ENCODE data around the gene CNTN5. TPM values are rescaled to one million over a fixed set of nuclear protein-coding genes. Genes with fewer than 3 reads are reported as not detected.
A peak's percentile ranks its signal among the peaks of the same experiment; 100 is the strongest.

Gene CNTN5
- polyA plus RNA-seq (2013, experiment 1 of 2): 0.10 TPM
- polyA plus RNA-seq (2013, experiment 2 of 2): 0.13 TPM

- peaks cover 40% of the 10 kb centered on the region for H3K27me3 ChIP-seq (ENCODE audit: insufficient read depth, low read length)
- 4% methylated on average over 57 of the region's 57 CpGs for WGBS
- no peaks in the 10 kb centered on the region for H3K36me3 ChIP-seq (ENCODE audit: insufficient read depth, low read length)
- no peaks in the 10 kb centered on the region for H3K9me3 ChIP-seq (ENCODE audit: insufficient read depth, low read depth, low read length)
- peak within 1 kb of the TSS; percentile 61; the same call in 1 of the 2 replicates for H3K9ac ChIP-seq (ENCODE audit: low read depth, low read length)
- H3K4me1 ChIP-seq (ENCODE audit: insufficient read depth, low read length): no peaks in the 10 kb centered on the region
- H3K27ac ChIP-seq (ENCODE audit: low read depth, low read length): no peak within 1 kb of the TSS
- peak within 1 kb of the TSS; percentile 82 for H3K4me3 ChIP-seq (ENCODE audit: low read length)
These were observed at the start of gene CNTN5 for GRCh38 chr11:99020352-99021225. CNTN5 (plus strand) TSS chr11:99020949.

- no peaks in the 10 kb centered on the region for H3K9me3 ChIP-seq (ENCODE audit: insufficient read depth, low read depth, low read length)
- WGBS: 58% methylated on average over 2 of the region's 2 CpGs
- H3K36me3 ChIP-seq (ENCODE audit: insufficient read depth, low read length): no peaks in the 10 kb centered on the region
- no peak overlapping the region for H3K9ac ChIP-seq (ENCODE audit: low read depth, low read length)
- no peaks in the 10 kb centered on the region for H3K4me1 ChIP-seq (ENCODE audit: insufficient read depth, low read length)
- H3K4me3 ChIP-seq (ENCODE audit: low read length): no peak overlapping the region
- H3K27ac ChIP-seq (ENCODE audit: low read depth, low read length): no peak overlapping the region
- H3K27me3 ChIP-seq (ENCODE audit: insufficient read depth, low read length): no peaks in the 10 kb centered on the region
These were observed 41.5 kb upstream of the CNTN5 start for GRCh38 chr11:98979205-98979604.

DNA sequence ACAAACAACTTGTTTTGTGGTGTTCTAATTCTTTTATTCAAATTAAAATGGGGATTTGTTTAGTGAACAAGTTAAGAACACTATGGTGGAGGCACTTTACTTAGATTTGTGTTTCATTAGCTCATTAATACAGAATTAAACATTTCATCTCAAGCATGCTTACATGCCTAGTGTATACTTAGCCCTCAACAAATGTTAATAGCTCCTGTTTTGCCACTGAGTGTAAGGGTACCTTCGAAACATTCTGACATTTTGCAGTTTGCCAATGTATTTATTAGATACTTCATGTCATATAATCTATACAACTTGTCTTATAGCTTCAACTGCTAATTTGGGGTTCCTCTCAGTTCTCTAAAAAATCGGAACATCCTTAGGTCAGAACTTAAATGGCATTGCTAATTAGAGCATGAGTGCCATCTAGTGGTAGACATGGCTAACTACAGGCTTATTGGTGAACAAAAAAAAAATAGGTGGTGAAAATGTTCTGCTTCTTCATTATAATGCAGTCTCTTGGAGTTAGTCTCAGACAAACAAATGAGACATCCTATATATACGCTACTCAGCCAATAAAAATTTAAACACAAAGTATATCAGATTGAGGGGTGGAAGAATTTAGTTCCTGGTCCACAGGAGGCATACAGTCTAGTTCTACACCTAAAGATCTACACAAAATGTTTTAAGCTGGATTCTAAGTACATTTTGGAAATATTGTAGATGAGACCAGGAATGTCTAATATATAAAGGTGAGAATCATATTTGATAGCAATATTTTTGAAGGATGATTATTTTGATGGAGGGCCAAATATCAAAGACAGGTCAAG, 4.9 kb upstream of the CNTN5 start:
- WGBS: 65% methylated on average over 2 of the region's 3 CpGs
- Histone ChIP-seq H3K9ac (ENCODE audit: low read depth, low read length) (no peak overlapping the region), H3K36me3 (ENCODE audit: insufficient read depth, low read length) (no peaks in the 10 kb centered on the region), H3K4me1 (ENCODE audit: insufficient read depth, low read length) (no peaks in the 10 kb centered on the region), H3K9me3 (ENCODE audit: insufficient read depth, low read depth, low read length) (no peaks in the 10 kb centered on the region), H3K4me3 (ENCODE audit: low read length) (no peak overlapping the region), H3K27me3 (ENCODE audit: insufficient read depth, low read length) (peaks cover 22% of the 10 kb centered on the region), H3K27ac (ENCODE audit: low read depth, low read length) (no peak overlapping the region)

DNA sequence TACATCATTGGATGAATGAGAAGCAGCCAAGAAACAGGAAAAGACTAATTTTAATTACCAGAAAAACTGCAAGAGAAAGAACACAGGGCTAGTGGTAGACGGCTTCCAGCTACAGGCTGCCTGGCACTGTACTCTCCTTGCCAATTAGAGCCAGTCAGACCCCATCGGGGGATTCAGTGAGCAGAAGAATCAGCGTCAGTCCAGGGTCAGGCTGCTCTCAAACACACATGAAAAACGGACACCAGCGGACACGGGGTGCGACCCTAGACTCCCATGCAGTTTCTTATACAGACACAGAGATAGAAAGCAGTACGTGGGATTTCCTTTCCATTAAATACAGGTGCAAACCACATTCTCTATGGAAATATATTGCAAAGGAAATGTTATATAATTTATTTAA, 1.1 kb upstream of the CNTN5 start:
- no peak overlapping the region for H3K27ac ChIP-seq (ENCODE audit: low read depth, low read length)
- no peak overlapping the region for H3K9ac ChIP-seq (ENCODE audit: low read depth, low read length)
- WGBS: 90% methylated on average over 8 of the region's 8 CpGs
- H3K4me1 ChIP-seq (ENCODE audit: insufficient read depth, low read length): no peaks in the 10 kb centered on the region
- H3K4me3 ChIP-seq (ENCODE audit: low read length): no peak overlapping the region
- no peaks in the 10 kb centered on the region for H3K36me3 ChIP-seq (ENCODE audit: insufficient read depth, low read length)
- H3K27me3 ChIP-seq (ENCODE audit: insufficient read depth, low read length): peaks cover 40% of the 10 kb centered on the region
- H3K9me3 ChIP-seq (ENCODE audit: insufficient read depth, low read depth, low read length): no peaks in the 10 kb centered on the region

- Histone ChIP-seq H3K4me3 (ENCODE audit: low read length) (no peak overlapping the region), H3K9ac (ENCODE audit: low read depth, low read length) (no peak overlapping the region), H3K27ac (ENCODE audit: low read depth, low read length) (no peak overlapping the region), H3K9me3 (ENCODE audit: insufficient read depth, low read depth, low read length) (no peaks in the 10 kb centered on the region), H3K4me1 (ENCODE audit: insufficient read depth, low read length) (no peaks in the 10 kb centered on the region), H3K27me3 (ENCODE audit: insufficient read depth, low read length) (no peaks in the 10 kb centered on the region), H3K36me3 (ENCODE audit: insufficient read depth, low read length) (no peaks in the 10 kb centered on the region)
- 97% methylated on average over 1 of the region's 1 CpG for WGBS
These were observed 16.3 kb downstream of the CNTN5 start for GRCh38 chr11:99037057-99037456.

- Histone ChIP-seq H3K9ac (ENCODE audit: low read depth, low read length) (no peak overlapping the region), H3K4me3 (ENCODE audit: low read length) (no peak overlapping the region), H3K27ac (ENCODE audit: low read depth, low read length) (no peak overlapping the region), H3K36me3 (ENCODE audit: insufficient read depth, low read length) (no peaks in the 10 kb centered on the region), H3K4me1 (ENCODE audit: insufficient read depth, low read length) (peaks cover 18% of the 10 kb centered on the region; the same call in 1 of the 2 replicates), H3K27me3 (ENCODE audit: insufficient read depth, low read length) (no peaks in the 10 kb centered on the region), H3K9me3 (ENCODE audit: insufficient read depth, low read depth, low read length) (no peaks in the 10 kb centered on the region)
- WGBS: no CpG with 5 or more reads among the region's 1 CpG
These were observed 42.6 kb downstream of the CNTN5 start for GRCh38 chr11:99063331-99063730.

GRCh38 chr11:99065121-99065520, 44.4 kb downstream of the CNTN5 start:
- H3K4me3 ChIP-seq (ENCODE audit: low read length): no peak overlapping the region
- H3K27me3 ChIP-seq (ENCODE audit: insufficient read depth, low read length): no peaks in the 10 kb centered on the region
- peaks cover 36% of the 10 kb centered on the region for H3K4me1 ChIP-seq (ENCODE audit: insufficient read depth, low read length)
- H3K9ac ChIP-seq (ENCODE audit: low read depth, low read length): no peak overlapping the region
- H3K9me3 ChIP-seq (ENCODE audit: insufficient read depth, low read depth, low read length): no peaks in the 10 kb centered on the region
- no peaks in the 10 kb centered on the region for H3K36me3 ChIP-seq (ENCODE audit: insufficient read depth, low read length)
- H3K27ac ChIP-seq (ENCODE audit: low read depth, low read length): no peak overlapping the region

DNA sequence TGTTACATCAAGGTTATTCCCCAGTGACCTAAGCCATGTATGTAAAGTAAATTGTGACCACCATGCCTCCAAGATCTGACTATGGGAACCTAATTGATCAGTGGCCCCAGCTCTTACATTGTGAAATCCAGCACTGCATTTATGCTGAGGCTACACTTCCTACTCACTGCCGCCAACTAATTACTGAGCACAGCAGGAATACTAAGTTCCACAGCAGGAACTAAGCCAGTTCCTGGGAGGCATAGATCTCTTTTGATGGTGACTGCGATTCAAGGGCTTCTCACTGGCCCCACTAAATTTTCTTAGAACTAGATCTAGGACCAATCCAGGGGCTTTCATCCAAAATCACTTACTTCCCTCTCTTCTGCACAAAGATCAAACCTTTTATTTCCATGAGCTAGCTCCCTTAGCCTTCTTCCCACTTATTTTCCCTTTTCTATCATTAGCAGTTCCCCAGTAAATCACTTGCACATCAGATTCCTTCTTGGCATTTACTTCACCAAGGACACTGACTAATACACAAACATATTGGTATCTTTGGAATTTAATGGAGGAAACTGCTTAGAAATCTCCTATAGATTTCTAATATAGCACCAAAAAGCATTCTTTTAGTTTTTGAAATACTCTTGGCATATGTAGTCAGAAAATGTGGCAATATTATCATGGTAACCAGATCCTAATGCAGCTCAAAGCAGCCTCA, 46.0 kb downstream of the CNTN5 start:
- H3K4me1 ChIP-seq (ENCODE audit: insufficient read depth, low read length): peaks cover 39% of the 10 kb centered on the region
- no peaks in the 10 kb centered on the region for H3K9me3 ChIP-seq (ENCODE audit: insufficient read depth, low read depth, low read length)
- 35% methylated on average over 2 of the region's 2 CpGs for WGBS
- 0 out of 2 replicates have a peak overlapping the region, but pooled peaks have one; percentile 10 for H3K27ac ChIP-seq (ENCODE audit: low read depth, low read length)
- no peak overlapping the region for H3K4me3 ChIP-seq (ENCODE audit: low read length)
- no peaks in the 10 kb centered on the region for H3K36me3 ChIP-seq (ENCODE audit: insufficient read depth, low read length)
- H3K9ac ChIP-seq (ENCODE audit: low read depth, low read length): no peak overlapping the region
- H3K27me3 ChIP-seq (ENCODE audit: insufficient read depth, low read length): no peaks in the 10 kb centered on the region

GRCh38 chr11:99068832-99069231, 48.1 kb downstream of the CNTN5 start:
- Histone ChIP-seq H3K36me3 (ENCODE audit: insufficient read depth, low read length) (no peaks in the 10 kb centered on the region), H3K4me1 (ENCODE audit: insufficient read depth, low read length) (peaks cover 39% of the 10 kb centered on the region), H3K4me3 (ENCODE audit: low read length) (no peak overlapping the region), H3K9me3 (ENCODE audit: insufficient read depth, low read depth, low read length) (no peaks in the 10 kb centered on the region), H3K27ac (ENCODE audit: low read depth, low read length) (no peak overlapping the region), H3K27me3 (ENCODE audit: insufficient read depth, low read length) (no peaks in the 10 kb centered on the region), H3K9ac (ENCODE audit: low read depth, low read length) (no peak overlapping the region)
- 79% methylated on average over 2 of the region's 2 CpGs for WGBS

GRCh38 chr11:99069856-99070444, 49.2 kb downstream of the CNTN5 start:
- WGBS: 52% methylated on average over 7 of the region's 8 CpGs
- Histone ChIP-seq H3K9ac (ENCODE audit: low read depth, low read length) (no peak overlapping the region), H3K9me3 (ENCODE audit: insufficient read depth, low read depth, low read length) (no peaks in the 10 kb centered on the region), H3K4me1 (ENCODE audit: insufficient read depth, low read length) (peaks cover 39% of the 10 kb centered on the region), H3K36me3 (ENCODE audit: insufficient read depth, low read length) (no peaks in the 10 kb centered on the region), H3K27me3 (ENCODE audit: insufficient read depth, low read length) (no peaks in the 10 kb centered on the region), H3K4me3 (ENCODE audit: low read length) (peak overlapping the region; percentile 24; the same call in 1 of the 2 replicates), H3K27ac (ENCODE audit: low read depth, low read length) (no peak overlapping the region)
